Gastroesophageal sphincter (tissue), 4 donors: ENCODE measurements around the gene ESPNL. TPM values are rescaled to one million over a fixed set of nuclear protein-coding genes. Genes with fewer than 3 reads are reported as not detected.
A peak's percentile ranks its signal among the peaks of the same experiment; 100 is the strongest.

Experiments
- ATAC-seq: fragments of 150-250 bp; one replicate; pipeline ENCODE4 v1.9.1; 2016; ENCODE audit warnings: mild to moderate bottlenecking, moderate library complexity
- H3K27ac ChIP-seq, 4 donors: fragments of 200-600 bp; sonication (generic) in 3 of 4; 1 replicate in 3 of 4; 2 replicates in 1 of 4; pipeline ENCODE4 v1.5.1; 2016 to 2019
- H3K27me3 ChIP-seq: fragments of 200-600 bp; sonication (generic); one replicate; pipeline ENCODE4 v1.5.1; 2019
- H3K36me3 ChIP-seq, 2 donors: fragments of 200-600 bp; sonication (generic); one replicate each; pipeline ENCODE4 v1.5.1; 2019; ENCODE audit warnings: control low read depth in 1 of 2
- H3K4me1 ChIP-seq, 3 donors: fragments of 200-600 bp; sonication (generic); 1 replicate in 2 of 3; 2 replicates in 1 of 3; pipeline ENCODE4 v1.5.1; 2016 to 2019; ENCODE audit warnings: control low read depth in 2 of 3
- H3K4me3 ChIP-seq, 2 donors: fragments of 200-600 bp; sonication (generic); one replicate each; pipeline ENCODE4 v1.5.1; 2019; ENCODE audit warnings: mild to moderate bottlenecking in 1 of 2, moderate library complexity in 1 of 2
- H3K9me3 ChIP-seq, 3 donors: fragments of 200-600 bp; sonication (generic); one replicate each; pipeline ENCODE4 v1.5.1; 2017 to 2019; ENCODE audit warnings: control low read depth in 2 of 3
- CTCF ChIP-seq, 4 experiments: fragments of 200-600 bp in 2 of 4; fragments of 450-650 bp in 2 of 4; sonication (generic) in 1 of 4; IDR thresholded peaks; one replicate each; pipeline ENCODE4 v1.5.1; 2017 to 2019; ENCODE audit warnings: antibody characterized with exemption in 4 of 4, mild to moderate bottlenecking in 2 of 4, moderate library complexity in 2 of 4
- EP300 ChIP-seq: sonication (generic); formaldehyde crosslinking; IDR thresholded peaks from one replicate; pipeline ENCODE4 v1.6.1; 2017; ENCODE audit warnings: antibody characterized with exemption, mild to moderate bottlenecking
- POLR2A ChIP-seq, 2 donors: fragments of 450-650 bp; IDR thresholded peaks; one replicate each; pipeline ENCODE4 v1.6.1; 2017; ENCODE audit warnings: antibody characterized with exemption in 2 of 2, mild to moderate bottlenecking in 2 of 2, moderate library complexity in 1 of 2
- POLR2AphosphoS5 ChIP-seq: sonication (generic); formaldehyde crosslinking; IDR thresholded peaks from one replicate; pipeline ENCODE4 v1.6.1; 2017; ENCODE audit warnings: antibody characterized with exemption
- WGBS, 2 donors: methylation state at CpG; one replicate each; pipeline ENCODE4 v1.1.5; 2018; ENCODE audit warnings: low coverage in 1 of 2; 5-methylcytosine and 5-hydroxymethylcytosine counted together
- total RNA-seq, 4 donors: library from RNA; depleted of rRNA; stranded (reverse); fragments of >200 nt; gene quantifications; one replicate each; pipeline ENCODE4 v1.1.0, GENCODE V29; 2016

Gene ESPNL
- total RNA-seq, 4 donors from 2014 or later: 0.12 to 3.4 (median 0.31) TPM; not detected in 1

DNA sequence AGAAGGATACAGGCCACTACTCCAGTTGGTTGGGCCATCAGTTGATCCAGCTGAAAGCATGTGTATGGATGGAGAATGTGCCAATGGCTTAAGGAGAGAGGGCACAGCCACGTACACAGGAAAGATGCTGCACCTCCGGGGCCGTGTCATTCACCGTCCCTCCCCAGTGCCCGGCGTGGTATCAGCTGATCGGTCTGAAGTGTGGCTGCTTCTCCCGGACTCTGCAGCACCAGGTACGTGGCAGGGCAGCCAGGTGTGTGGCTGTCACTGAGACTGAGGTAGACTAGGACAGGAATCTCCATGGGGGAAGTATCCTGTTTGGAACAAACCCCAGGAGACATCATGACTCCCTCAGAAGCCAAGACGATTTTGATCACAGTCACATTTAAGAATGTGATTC is 54.4 kb downstream of the ESPNL start:
- H3K27me3 ChIP-seq: peaks cover 19% of the 10 kb centered on the region
- H3K4me1 ChIP-seq: peaks cover 0 to 23% (median 5%) of the 10 kb centered on the region in 3 donors
- no peak overlapping the region for H3K4me3 ChIP-seq
- TF ChIP-seq EP300 (no peak), POLR2AphosphoS5 (no peak), POLR2A (IDR thresholded peaks at IDR 0.05) (no peak), CTCF (IDR thresholded peaks at IDR 0.05) (no peak)
- WGBS, 2 donors: 67% methylated on average over 1 of the region's 10 CpGs; no CpG with 5 or more reads in 1 of the 2 donors
- no peaks in the 10 kb centered on the region for H3K36me3 ChIP-seq
- H3K27ac ChIP-seq: no peak overlapping the region
- H3K9me3 ChIP-seq: no peaks in the 10 kb centered on the region
- no peak for ATAC-seq

DNA sequence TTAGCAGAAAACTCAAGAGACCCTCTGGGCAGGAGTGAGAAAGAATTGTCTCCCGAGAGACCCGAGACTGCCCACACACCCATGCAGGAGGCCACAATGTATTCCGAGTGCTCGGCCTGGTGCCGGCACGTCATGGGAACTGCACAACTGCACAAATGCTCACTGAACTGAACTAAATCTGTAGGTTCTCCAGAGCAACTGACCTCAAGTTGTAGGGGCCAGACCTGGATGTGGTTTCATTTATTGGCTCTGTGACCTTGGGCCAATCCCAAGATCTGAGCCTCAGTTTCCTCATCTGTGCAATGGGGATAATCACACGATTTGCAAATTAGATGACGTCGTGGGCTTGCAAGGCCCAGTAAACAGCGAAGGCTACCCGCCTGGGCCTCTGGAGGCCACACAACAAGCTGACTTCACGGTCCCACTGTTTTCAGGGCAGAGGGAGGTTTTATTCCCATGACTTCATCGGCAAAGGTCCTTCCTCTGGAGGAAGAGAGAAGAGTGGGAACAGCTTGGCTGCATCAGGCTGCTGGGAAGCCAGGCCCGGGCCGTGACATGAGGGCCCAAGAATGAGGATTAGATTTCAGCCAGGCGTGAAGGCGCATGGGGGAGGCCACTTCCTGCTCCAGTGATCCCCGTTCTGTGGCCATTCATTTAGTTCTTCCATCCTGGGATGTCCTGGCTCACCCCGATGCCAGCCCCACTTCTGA is 55.1 kb downstream of the ESPNL start:
- Histone ChIP-seq H3K27ac (peak overlapping the region in 2 of 4 donors; percentile 2 to 40), H3K9me3 (no peaks in the 10 kb centered on the region), H3K36me3 (no peaks in the 10 kb centered on the region), H3K27me3 (peaks cover 26% of the 10 kb centered on the region), H3K4me1 (peaks cover 0 to 29% (median 5%) of the 10 kb centered on the region in 3 donors), H3K4me3 (no peak overlapping the region)
- peak; percentile 30 for ATAC-seq
- no peak for TF ChIP-seq CTCF (IDR thresholded peaks at IDR 0.05)
- peak; percentile 16 for TF ChIP-seq POLR2AphosphoS5
- WGBS, 2 donors: 59 to 84% methylated on average over 6 to 17 of the region's 19 CpGs

DNA sequence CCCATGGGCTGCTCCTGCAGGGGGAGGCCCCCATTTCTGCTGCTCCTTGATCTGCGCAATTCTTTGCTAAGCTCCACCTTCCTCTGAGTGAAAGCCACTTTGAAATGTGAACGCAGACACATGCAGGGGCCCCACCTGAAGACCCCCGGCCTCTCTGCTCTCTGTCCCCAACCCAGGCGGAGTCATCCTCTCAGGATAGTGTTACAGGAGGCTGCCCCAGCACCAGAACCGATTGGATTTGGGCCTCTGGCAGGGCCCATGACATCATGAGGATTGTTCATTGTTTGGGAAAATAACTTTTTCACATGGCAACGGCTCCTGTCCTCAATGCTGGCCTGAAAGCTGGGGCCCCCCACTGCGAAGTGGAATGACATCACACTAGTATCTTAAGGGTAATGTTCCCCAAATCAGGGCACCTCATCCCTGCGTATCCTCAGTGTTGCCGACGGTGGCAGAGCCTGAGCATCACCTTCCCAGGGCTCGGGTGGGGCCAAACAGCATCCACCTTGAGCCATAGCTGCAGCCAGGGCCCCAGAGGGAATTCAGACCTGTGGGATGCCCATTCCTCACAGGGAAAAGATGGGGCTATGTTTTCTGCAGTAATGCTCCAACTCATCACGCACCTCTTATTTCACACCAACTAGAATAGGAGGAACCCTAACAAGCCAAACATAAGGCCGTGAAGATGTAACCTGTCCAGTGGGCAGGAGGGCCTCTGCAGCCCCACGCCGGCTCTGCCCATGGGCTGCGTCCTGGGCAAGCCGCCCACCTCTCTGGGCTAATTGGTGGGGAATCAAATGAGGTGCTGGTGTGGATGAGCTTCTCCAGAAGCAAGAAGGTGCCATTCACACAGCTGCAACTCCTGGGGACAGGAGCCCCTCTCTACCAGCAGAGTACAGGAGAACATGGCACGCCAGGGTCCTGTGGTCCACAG is 55.9 kb downstream of the ESPNL start:
- peak overlapping the region in 2 of 4 donors; percentile 2 to 40 for H3K27ac ChIP-seq
- no peak for ATAC-seq
- no peak overlapping the region for H3K4me3 ChIP-seq
- WGBS, 2 donors: 73 to 80% methylated on average over 3 to 6 of the region's 18 CpGs
- no peaks in the 10 kb centered on the region for H3K36me3 ChIP-seq
- no peaks in the 10 kb centered on the region for H3K9me3 ChIP-seq
- peaks cover 0 to 33% (median 5%) of the 10 kb centered on the region in 3 donors for H3K4me1 ChIP-seq
- TF ChIP-seq POLR2AphosphoS5 (no peak), CTCF (IDR thresholded peaks at IDR 0.05) (no peak), EP300 (no peak), POLR2A (IDR thresholded peaks at IDR 0.05) (no peak)
- H3K27me3 ChIP-seq: peaks cover 34% of the 10 kb centered on the region

- WGBS, 2 donors: 86 to 90% methylated on average over 4 to 7 of the region's 14 CpGs
- no peak for ATAC-seq
These were observed 57.4 kb downstream of the ESPNL start for GRCh38 chr2:238157506-238158017.

More at GRCh38 chr2:238157506-238158017, 57.4 kb downstream of the ESPNL start:
- Histone ChIP-seq H3K9me3 (no peaks in the 10 kb centered on the region), H3K4me3 (no peak overlapping the region), H3K4me1 (peaks cover 0 to 33% (median 5%) of the 10 kb centered on the region in 3 donors), H3K36me3 (no peaks in the 10 kb centered on the region), H3K27ac (no peak overlapping the region), H3K27me3 (peaks cover 49% of the 10 kb centered on the region)
- TF ChIP-seq EP300 (no peak), POLR2A (IDR thresholded peaks at IDR 0.05) (no peak), POLR2AphosphoS5 (no peak), CTCF (IDR thresholded peaks at IDR 0.05) (no peak)
